IMR-90 (cell line): ENCODE data around the gene ENPP6. TPM values are rescaled to one million over a fixed set of nuclear protein-coding genes. Genes with fewer than 3 reads are reported as not detected.

Experiments
- ATAC-seq: fragments of 200-7000 bp; cut with Tn5 transposase; 2 replicates; pipeline ENCODE4 v1.9.1; 2020; ENCODE audit warnings: low read depth, mild to moderate bottlenecking, moderate library complexity
- BruUV-seq: library from RNA; stranded (reverse); fragments of 400-500 nt; replicated peaks from 2 replicates; lab custom pipeline; 2021; lab: Mats Ljungman, UMichigan
- CTCF ChIA-PET: fragments of 300-600 bp; formaldehyde crosslinking; extraction: SDS; loops from one replicate; lab custom pipeline; 2021; ENCODE audit warnings: antibody characterized with exemption; lab: Yijun Ruan, JAX
- POLR2A ChIA-PET: fragments of 300-600 bp; sonication (Branson Sonifier 250); formaldehyde crosslinking; loops from one replicate; lab custom pipeline; 2022; ENCODE audit warnings: antibody characterized with exemption; ENCODE audit not compliant: unreplicated experiment; lab: Charles Lee
- DNase-seq: peaks from one replicate; pipeline ENCODE4 v3.0.0; 2013
- H2AFZ ChIP-seq: replicated peaks from 2 replicates; pipeline ENCODE3; 2013; ENCODE audit warnings: low read length, mild to moderate bottlenecking; ENCODE audit not compliant: poor library complexity
- H2AK5ac ChIP-seq: 2 replicates; pipeline ENCODE4 v1.6.1; 2013; ENCODE audit warnings: low read depth, low read length, inconsistent platforms
- H2AK9ac ChIP-seq: replicated peaks from 2 replicates; pipeline ENCODE3; 2013; ENCODE audit warnings: mild to moderate bottlenecking, low read depth, low read length, moderate library complexity; ENCODE audit not compliant: poor library complexity
- H2BK120ac ChIP-seq: 2 replicates; pipeline ENCODE4 v1.6.1; 2013; ENCODE audit warnings: low read depth, low read length, inconsistent platforms
- H2BK15ac ChIP-seq: 3 replicates; pipeline ENCODE4 v1.6.1; 2013; ENCODE audit warnings: low read depth, low read length, inconsistent platforms
- H2BK20ac ChIP-seq: 2 replicates; pipeline ENCODE4 v1.6.1; 2013; ENCODE audit warnings: low read depth, mild to moderate bottlenecking, inconsistent platforms, low read length, moderate library complexity
- H2BK5ac ChIP-seq: 2 replicates; pipeline ENCODE4 v1.6.1; 2013; ENCODE audit warnings: mild to moderate bottlenecking, low read depth, low read length, inconsistent platforms; ENCODE audit not compliant: poor library complexity, severe bottlenecking
- H3K14ac ChIP-seq: replicated peaks from 2 replicates; pipeline ENCODE4 v1.6.1; 2013; ENCODE audit warnings: low read depth, low read length, inconsistent platforms
- H3K18ac ChIP-seq: 2 replicates; pipeline ENCODE4 v1.6.1; 2013; ENCODE audit warnings: low read depth, low read length, control low read depth
- H3K23ac ChIP-seq: 2 replicates; pipeline ENCODE4 v1.6.1; 2013; ENCODE audit warnings: low read depth, low read length, inconsistent platforms
- H3K27ac ChIP-seq: 2 replicates; pipeline ENCODE4 v1.5.1; 2013; ENCODE audit warnings: mild to moderate bottlenecking, control low read depth, low read length; ENCODE audit not compliant: insufficient read depth
- H3K27me3 ChIP-seq: 2 replicates; pipeline ENCODE4 v1.6.1; 2013; ENCODE audit warnings: low read length; ENCODE audit not compliant: control insufficient read depth, insufficient read depth
- H3K36me3 ChIP-seq: 2 replicates; pipeline ENCODE4 v1.6.1; 2013; ENCODE audit warnings: low read length, mixed read lengths; ENCODE audit not compliant: control insufficient read depth, insufficient read depth
- H3K4ac ChIP-seq: 2 replicates; pipeline ENCODE4 v1.6.1; 2013; ENCODE audit warnings: low read depth, low read length, inconsistent platforms
- H3K4me1 ChIP-seq: 2 replicates; pipeline ENCODE4 v1.6.1; 2013; ENCODE audit warnings: low read length, mixed read lengths; ENCODE audit not compliant: control insufficient read depth, insufficient read depth
- H3K4me2 ChIP-seq: 2 replicates; pipeline ENCODE4 v1.6.1; 2013; ENCODE audit warnings: low read depth, mild to moderate bottlenecking, control low read depth, low read length, moderate library complexity
- H3K4me3 ChIP-seq: 2 replicates; pipeline ENCODE4 v1.5.1; 2013; ENCODE audit warnings: low read depth, mild to moderate bottlenecking, control low read depth, low read length, moderate library complexity; ENCODE audit not compliant: insufficient read depth
- H3K56ac ChIP-seq: 2 replicates; pipeline ENCODE4 v1.6.1; 2013; ENCODE audit warnings: low read length, inconsistent platforms; ENCODE audit not compliant: insufficient read depth; ENCODE audit errors: extremely low read depth
- H3K79me1 ChIP-seq, 2 experiments: 2 replicates each; pipeline ENCODE4 v1.6.1; 2013; ENCODE audit warnings: low read length in 2 of 2, inconsistent platforms in 1 of 2, low read depth in 1 of 2
- H3K9ac ChIP-seq: 2 replicates; pipeline ENCODE4 v1.6.1; 2013; ENCODE audit warnings: low read depth, low read length, control low read depth
- H3K9me1 ChIP-seq: 2 replicates; pipeline ENCODE4 v1.6.1; 2013; ENCODE audit warnings: low read length, inconsistent platforms; ENCODE audit not compliant: insufficient read depth
- H3K9me3 ChIP-seq: 2 replicates; pipeline ENCODE4 v1.6.1; 2013; ENCODE audit warnings: low read length; ENCODE audit not compliant: control insufficient read depth, insufficient read depth
- H4K20me1 ChIP-seq: 2 replicates; pipeline ENCODE4 v1.6.1; 2013; ENCODE audit warnings: low read length, inconsistent platforms; ENCODE audit not compliant: insufficient read depth
- H4K5ac ChIP-seq: 2 replicates; pipeline ENCODE4 v1.6.1; 2013; ENCODE audit warnings: mild to moderate bottlenecking, low read depth, low read length, control low read depth
- H4K8ac ChIP-seq, 2 experiments: 2 replicates each; pipeline ENCODE4 v1.6.1; 2013; ENCODE audit warnings: low read depth in 2 of 2, low read length in 2 of 2, control low read depth in 1 of 2, inconsistent platforms in 1 of 2
- H4K91ac ChIP-seq: 2 replicates; pipeline ENCODE4 v1.6.1; 2013; ENCODE audit warnings: low read depth, low read length, inconsistent platforms; ENCODE audit not compliant: insufficient read depth
- CEBPB ChIP-seq: IDR thresholded peaks from 2 replicates; pipeline ENCODE4 v1.6.1; 2012; ENCODE audit warnings: low read depth, low read length, improper control_type of control experiment
- FOS ChIP-seq: fragments of 150-350 bp; IDR thresholded peaks from 2 replicates; pipeline ENCODE4 v1.6.1; 2016; ENCODE audit warnings: low read depth, low read length
- MAFK ChIP-seq: IDR thresholded peaks from 2 replicates; pipeline ENCODE4 v1.6.1; 2012; ENCODE audit warnings: low read depth, low read length, improper control_type of control experiment
- MXI1 ChIP-seq: IDR thresholded peaks from 2 replicates; pipeline ENCODE4 v1.6.1; 2012; ENCODE audit warnings: low read depth, mild to moderate bottlenecking, low read length, moderate library complexity, borderline replicate concordance
- NFE2L2 ChIP-seq: fragments of 150-350 bp; IDR thresholded peaks from 2 replicates; pipeline ENCODE4 v1.6.1; 2016; ENCODE audit warnings: low read depth, mild to moderate bottlenecking, low read length
- RAD21 ChIP-seq: IDR thresholded peaks from 2 replicates; pipeline ENCODE4 v1.6.1; 2012; ENCODE audit warnings: low read length, improper control_type of control experiment
- RFX5 ChIP-seq: IDR thresholded peaks from 2 replicates; pipeline ENCODE4 v1.8.0; 2012; ENCODE audit warnings: low read depth, mild to moderate bottlenecking, low read length, moderate library complexity
- WGBS, 2 experiments: methylation state at CpG; one replicate each; pipeline versions ENCODE4 v1.1.5 to v1.1.7; 2013; ENCODE audit warnings: missing lambda C conversion rate in 2 of 2; ENCODE audit not compliant: insufficient read length in 1 of 2; ENCODE audit errors: extremely low coverage in 2 of 2; 5-methylcytosine and 5-hydroxymethylcytosine counted together
- dilution Hi-C: fragments of 300-500 bp; cut with HindIII; formaldehyde crosslinking; loops from one replicate; pipeline ENCODE4 v1.14.3; 2018; ENCODE audit warnings: low sequenced_read_pairs; ENCODE audit not compliant: unreplicated experiment
- in situ Hi-C: fragments of 300-500 bp; cut with MboI; formaldehyde crosslinking; loops from 3 replicates; pipeline ENCODE4 v1.14.3; 2019; ENCODE audit warnings: low sequenced_read_pairs, inconsistent platforms, mixed read lengths
- intact Hi-C: fragments of 100-400 bp; cut with micrococcal nuclease; formaldehyde crosslinking; loops from 2 replicates; pipeline ENCODE4 v1.10.0; 2022
- polyA plus RNA-seq, 3 experiments: library from polyadenylated mRNA; depleted of rRNA; stranded (reverse); fragments of >200 nt; gene quantifications; 2 replicates each; pipeline ENCODE4 v1.2.3, GENCODE V29; 2012; ENCODE audit warnings: low replicate concordance in 1 of 3
- total RNA-seq: library from RNA; depleted of rRNA; stranded (reverse); fragments of >200 nt; gene quantifications from 2 replicates; pipeline ENCODE4 v1.2.3, GENCODE V29; 2012
- TF ChIP-seq, protein P1 (sequence below): conservative IDR thresholded peaks from 2 replicates; pipeline ENCODE4 v1.5.1; 2012; ENCODE audit warnings: mild to moderate bottlenecking, low read depth, low read length, improper control_type of control experiment

ENPP6 gene
- total and polyA plus RNA-seq, 2 of the 4 experiments (the other 2 are of a cell fraction): not detected

GRCh38 chr4:184232202-184232601, 14.5 kb upstream of the ENPP6 start:
- Histone ChIP-seq H3K79me1 (no peaks in the 10 kb centered on the region), H3K23ac (no peak overlapping the region), H3K27ac (no peak overlapping the region), H3K4ac (no peak overlapping the region), H2BK5ac (no peak overlapping the region), H3K4me3 (no peak overlapping the region), H3K56ac (no peak overlapping the region), H3K27me3 (peaks cover 10% of the 10 kb centered on the region; the same call in 1 of the 2 replicates), H4K5ac (no peak overlapping the region), H4K91ac (no peak overlapping the region), H3K9ac (no peak overlapping the region), H3K14ac (no peak overlapping the region), H2AK5ac (no peak overlapping the region), H3K18ac (no peak overlapping the region), H2AFZ (no peak overlapping the region), H4K8ac (no peak overlapping the region), H2BK120ac (no peak overlapping the region), H3K4me1 (no peaks in the 10 kb centered on the region), H3K4me2 (no peak overlapping the region), H2BK15ac (no peak overlapping the region), H3K9me3 (no peaks in the 10 kb centered on the region), H2AK9ac (no peak overlapping the region), H3K9me1 (no peaks in the 10 kb centered on the region), H2BK20ac (no peak overlapping the region), H3K36me3 (no peaks in the 10 kb centered on the region), H4K20me1 (no peaks in the 10 kb centered on the region)
- intact Hi-C loops: no loop called here
- no TSS peak for BruUV-seq
- ChIA-PET CTCF (no interaction called here), POLR2A (interaction anchor here (0.5 kb wide), 1 partner anchor 782 kb away, joined by 4 read pairs; no protein-coding TSS in a partner anchor)
- ATAC-seq: no peak
- WGBS, 2 experiments: no CpG with 5 or more reads among the region's 1 CpG
- DNase-seq: no peak
- dilution Hi-C loops: no loop called here
- in situ Hi-C loops: no loop called here
- TF ChIP-seq MXI1: no peak
- TF ChIP-seq CEBPB: no peak
- no peak for TF ChIP-seq RFX5
- no peak for TF ChIP-seq MAFK
- no peak for TF ChIP-seq RAD21
- TF ChIP-seq, protein P1, sequence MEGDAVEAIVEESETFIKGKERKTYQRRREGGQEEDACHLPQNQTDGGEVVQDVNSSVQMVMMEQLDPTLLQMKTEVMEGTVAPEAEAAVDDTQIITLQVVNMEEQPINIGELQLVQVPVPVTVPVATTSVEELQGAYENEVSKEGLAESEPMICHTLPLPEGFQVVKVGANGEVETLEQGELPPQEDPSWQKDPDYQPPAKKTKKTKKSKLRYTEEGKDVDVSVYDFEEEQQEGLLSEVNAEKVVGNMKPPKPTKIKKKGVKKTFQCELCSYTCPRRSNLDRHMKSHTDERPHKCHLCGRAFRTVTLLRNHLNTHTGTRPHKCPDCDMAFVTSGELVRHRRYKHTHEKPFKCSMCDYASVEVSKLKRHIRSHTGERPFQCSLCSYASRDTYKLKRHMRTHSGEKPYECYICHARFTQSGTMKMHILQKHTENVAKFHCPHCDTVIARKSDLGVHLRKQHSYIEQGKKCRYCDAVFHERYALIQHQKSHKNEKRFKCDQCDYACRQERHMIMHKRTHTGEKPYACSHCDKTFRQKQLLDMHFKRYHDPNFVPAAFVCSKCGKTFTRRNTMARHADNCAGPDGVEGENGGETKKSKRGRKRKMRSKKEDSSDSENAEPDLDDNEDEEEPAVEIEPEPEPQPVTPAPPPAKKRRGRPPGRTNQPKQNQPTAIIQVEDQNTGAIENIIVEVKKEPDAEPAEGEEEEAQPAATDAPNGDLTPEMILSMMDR: no peak
- TF ChIP-seq FOS: no peak
- no peak for TF ChIP-seq NFE2L2
